A549 (cell line): ENCODE measurements around the gene LRRC4B.
"Not testable (repeated sequence)": the region's sequence is repeated elsewhere in the genome, so short reads cannot be mapped to it uniquely, and the experiment has no call there.

ENCODE experiments used
- BHLHE40 ChIP-seq: IDR thresholded peaks from 2 replicates; pipeline ENCODE4 v1.6.1; 2012; ENCODE audit warnings: low read depth, low read length, inconsistent platforms
- KDM1A ChIP-seq: fragments of 200-600 bp; sonication (generic); IDR thresholded peaks from 2 replicates; pipeline ENCODE4 v1.6.1; 2016; ENCODE audit warnings: low read depth, mild to moderate bottlenecking
- TF ChIP-seq, protein P1 (sequence below): fragments of 450-650 bp; IDR thresholded peaks from 2 replicates; pipeline ENCODE4 v1.6.1; 2014; ENCODE audit warnings: antibody characterized with exemption

DNA sequence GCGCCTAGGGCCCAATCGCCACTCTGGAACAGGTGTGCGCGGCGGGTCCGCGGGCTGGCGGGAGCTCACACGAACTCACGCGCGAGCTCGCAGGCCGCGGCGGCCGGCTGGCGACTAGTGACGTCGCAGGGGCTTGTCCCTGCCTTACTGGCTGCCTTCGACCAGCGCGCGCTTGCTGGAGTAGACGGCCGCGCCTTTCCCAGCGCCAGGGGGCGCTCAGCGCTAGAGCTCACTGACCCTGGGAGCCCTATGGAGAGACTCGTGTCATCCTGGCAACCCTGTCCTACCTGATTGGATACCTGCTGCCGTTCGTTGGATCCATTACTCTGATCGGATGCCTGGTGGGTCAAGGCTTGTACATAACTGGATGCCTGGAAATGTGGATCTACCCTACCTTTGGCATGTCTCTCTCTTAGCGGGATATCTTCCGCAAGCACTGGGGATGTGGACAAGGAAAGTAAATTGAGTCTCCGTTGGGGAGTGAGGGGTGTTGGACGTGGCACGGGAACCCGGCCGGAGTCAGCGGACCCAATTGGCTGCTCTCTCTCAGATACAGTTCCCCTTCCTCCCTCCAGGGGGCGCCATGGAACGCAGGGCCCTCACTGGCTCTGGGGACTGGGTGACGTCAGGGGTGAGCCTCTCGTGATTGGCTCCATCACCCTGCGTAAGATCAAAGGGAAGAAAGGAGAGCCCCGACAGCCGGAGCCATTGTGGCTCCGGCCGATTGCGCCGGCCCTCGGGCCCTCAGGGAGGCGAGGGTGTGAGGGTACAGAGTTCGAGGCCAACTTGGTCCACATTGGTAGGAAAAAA, 36.2 kb upstream of the LRRC4B start:
- TF ChIP-seq, protein P1, sequence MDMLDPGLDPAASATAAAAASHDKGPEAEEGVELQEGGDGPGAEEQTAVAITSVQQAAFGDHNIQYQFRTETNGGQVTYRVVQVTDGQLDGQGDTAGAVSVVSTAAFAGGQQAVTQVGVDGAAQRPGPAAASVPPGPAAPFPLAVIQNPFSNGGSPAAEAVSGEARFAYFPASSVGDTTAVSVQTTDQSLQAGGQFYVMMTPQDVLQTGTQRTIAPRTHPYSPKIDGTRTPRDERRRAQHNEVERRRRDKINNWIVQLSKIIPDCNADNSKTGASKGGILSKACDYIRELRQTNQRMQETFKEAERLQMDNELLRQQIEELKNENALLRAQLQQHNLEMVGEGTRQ, result not testable (repeated sequence)
- TF ChIP-seq KDM1A, BHLHE40: not testable (repeated sequence)
